GM21390 (cell line): ENCODE measurements around the gene TAOK1.
A peak's percentile ranks its signal among the peaks of the same experiment; 100 is the strongest.
"Not testable (repeated sequence)": the region's sequence is repeated elsewhere in the genome, so short reads cannot be mapped to it uniquely, and the experiment has no call there.

Experiments
- ATAC-seq: cut with Tn5 transposase; IDR thresholded peaks from one replicate; pipeline ENCODE4 v1.9.1; 2021; ENCODE audit not compliant: unreplicated experiment

Gene TAOK1

GRCh38 chr17:29389982-29390850 is at the start of gene TAOK1:
TSS of gene TAOK1 (plus strand) at chr17:29390363. CDS start at chr17:29451549, 61,186 bp downstream.
- peak; percentile 80 for ATAC-seq

DNA sequence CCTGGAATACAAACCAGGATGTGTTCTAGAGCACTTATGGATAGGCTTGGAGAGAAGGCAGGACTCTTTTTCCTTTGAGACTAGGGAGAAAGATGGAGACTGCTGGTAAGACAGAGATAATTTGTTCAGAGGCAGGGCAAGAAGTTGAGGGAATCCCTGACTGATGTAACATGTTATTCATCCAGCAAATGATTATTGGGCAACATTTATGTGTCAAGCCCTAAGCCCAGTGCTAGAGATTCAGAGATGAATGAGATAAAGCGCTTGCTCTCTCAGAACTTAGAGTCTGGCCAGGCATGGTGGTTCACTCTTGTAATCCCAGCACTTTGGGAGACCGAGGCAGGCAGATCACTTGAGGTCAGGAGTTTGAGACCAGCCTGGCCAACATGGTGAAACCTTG is 48.4 kb upstream of the TAOK1 start:
- no peak for ATAC-seq

DNA sequence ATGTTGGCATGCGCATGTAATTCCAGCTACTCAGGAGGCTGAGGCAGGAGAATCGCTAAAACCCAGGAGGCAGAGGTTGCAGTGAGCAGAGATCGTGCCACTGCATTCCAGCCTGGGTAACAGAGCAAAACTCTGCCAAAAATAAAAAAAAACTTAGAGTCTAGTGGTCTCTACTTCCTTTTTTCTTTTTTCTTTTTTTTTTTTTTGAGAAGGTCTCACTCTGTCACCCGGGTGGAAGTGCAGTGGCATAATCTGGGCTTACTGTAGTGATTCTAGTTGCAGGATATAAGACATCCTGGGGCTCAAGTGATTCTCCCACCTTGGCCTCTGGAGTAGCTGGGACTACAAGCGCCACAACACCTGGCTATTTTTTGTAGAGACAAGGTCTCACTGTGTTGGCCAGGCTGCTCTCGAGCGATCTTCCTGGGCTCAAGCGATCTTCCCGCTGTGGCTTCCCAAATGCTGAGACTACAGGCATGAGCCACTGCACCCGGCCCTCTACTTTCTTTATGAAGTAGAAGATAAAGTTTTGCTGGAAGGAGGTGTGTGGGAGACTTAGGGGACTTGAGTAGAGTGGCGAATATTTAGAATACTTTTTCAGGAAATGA is 47.9 kb upstream of the TAOK1 start:
- ATAC-seq, result no peak

DNA sequence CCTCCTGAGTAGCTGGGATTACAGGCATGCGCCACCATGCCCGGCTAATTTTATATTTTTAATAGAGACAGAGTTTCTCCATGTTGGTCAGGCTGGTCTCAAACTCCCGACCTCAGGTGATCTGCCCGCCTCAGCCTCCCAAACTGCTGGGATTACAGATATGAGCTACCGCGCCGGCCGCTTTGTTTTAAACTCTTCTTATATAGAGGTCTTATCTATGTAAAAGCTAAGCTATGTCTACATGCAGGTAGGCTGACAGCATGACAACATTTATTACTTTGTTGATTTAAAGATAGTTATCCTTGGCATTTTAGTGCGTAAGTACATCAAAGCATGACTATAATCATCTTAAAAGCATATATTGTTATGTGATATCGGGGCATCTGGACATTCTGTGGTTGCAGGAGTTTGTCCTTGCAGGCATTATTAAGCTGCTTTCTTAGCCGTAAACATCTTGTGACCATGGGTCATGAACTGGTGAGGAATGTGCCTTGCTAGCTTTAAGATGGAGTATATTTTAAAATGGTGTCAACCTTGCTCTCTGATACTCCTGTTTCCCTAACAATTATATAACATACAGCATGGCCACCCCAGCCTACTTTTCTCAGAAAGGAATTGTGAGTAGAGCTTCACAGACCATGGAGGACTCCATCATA is 45.8 kb upstream of the TAOK1 start:
- no peak for ATAC-seq

DNA sequence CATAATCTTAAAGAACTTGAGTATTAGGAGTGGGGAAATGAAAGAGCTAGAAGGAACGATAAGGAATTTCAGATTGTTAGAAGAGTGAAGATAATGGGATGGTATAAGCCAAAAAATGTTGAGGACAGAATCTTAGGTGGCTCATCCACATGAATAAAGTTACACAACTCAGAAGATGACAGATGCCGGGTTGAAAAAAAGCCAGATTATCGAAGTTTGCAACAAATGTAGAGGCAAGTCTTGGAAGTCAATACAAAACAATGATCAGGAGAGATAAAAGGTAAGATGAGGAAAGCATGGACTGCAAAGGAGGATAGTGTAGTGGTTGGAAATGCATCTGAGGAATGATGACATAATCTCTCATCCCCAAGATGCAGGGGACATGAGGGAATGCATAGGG is 45.1 kb upstream of the TAOK1 start:
- no peak for ATAC-seq

- ATAC-seq, result not testable (repeated sequence)
Observed at GRCh38 chr17:29345470-29345869, 44.7 kb upstream of the TAOK1 start.

- ATAC-seq, result no peak
Observed at GRCh38 chr17:29346462-29346861, 43.7 kb upstream of the TAOK1 start.

DNA sequence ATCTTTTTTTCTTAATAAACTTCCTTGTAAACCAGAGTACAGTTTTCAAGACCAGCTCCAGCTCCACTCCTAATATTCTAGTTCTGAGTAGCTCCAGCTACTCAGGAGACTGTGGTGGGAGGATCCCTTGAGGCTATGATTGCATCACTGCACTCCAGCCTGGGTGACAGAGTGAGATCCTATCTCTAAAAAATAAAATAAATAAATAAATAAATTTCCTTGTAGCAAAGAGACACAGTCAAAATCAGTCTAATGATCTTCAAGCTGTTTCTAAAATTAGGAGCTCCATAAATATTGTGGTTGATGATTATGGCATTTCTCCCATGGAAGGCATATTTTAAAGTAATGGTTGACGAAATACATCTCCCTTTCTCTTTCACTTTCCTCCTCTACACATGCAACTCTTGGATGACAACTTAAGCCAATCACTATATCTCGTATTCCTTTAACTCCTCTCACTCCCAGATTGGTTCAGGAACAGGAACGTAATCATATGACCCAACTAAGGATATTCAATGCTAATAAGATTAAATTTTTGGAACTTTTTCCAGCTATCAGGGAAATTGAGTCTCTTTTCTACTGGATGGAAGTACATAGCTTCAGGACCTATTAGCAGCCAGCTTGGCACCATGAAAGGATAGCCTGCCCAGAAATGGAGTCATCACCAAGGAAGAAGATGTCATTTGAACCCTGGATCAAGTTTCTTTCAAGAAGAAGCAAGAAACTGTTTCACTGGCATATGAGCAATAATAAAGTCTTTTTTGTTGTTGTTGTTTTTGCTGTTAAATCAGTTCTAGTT is 42.1 kb upstream of the TAOK1 start:
- ATAC-seq, result no peak

DNA sequence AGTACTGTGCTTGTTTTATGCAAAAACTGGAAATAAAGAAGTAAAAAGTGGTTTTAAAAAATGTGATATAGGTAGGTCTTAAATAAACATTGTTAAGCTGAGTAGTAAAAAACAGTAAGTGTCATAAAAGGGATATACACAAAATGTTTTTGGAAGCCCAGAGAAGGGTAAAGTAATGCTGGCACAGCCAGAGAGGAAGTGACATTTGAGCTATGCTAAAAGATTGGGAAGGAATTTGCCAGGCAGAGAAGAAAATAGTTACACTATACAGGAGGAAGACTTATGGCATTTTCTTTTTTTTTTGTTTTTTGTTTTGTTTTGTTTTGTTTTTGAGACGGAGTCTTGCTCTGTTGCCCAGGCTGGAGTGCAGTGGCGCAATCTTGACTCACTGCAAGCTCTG is 40.8 kb upstream of the TAOK1 start:
- no peak for ATAC-seq

- no peak for ATAC-seq
Observed at GRCh38 chr17:29352146-29352545, 38.0 kb upstream of the TAOK1 start.

GRCh38 chr17:29357232-29357631 is 32.9 kb upstream of the TAOK1 start:
- ATAC-seq, result no peak

GRCh38 chr17:29357821-29358232 is 32.3 kb upstream of the TAOK1 start:
- no peak for ATAC-seq

GRCh38 chr17:29358416-29358815 is 31.7 kb upstream of the TAOK1 start:
- ATAC-seq, result no peak

DNA sequence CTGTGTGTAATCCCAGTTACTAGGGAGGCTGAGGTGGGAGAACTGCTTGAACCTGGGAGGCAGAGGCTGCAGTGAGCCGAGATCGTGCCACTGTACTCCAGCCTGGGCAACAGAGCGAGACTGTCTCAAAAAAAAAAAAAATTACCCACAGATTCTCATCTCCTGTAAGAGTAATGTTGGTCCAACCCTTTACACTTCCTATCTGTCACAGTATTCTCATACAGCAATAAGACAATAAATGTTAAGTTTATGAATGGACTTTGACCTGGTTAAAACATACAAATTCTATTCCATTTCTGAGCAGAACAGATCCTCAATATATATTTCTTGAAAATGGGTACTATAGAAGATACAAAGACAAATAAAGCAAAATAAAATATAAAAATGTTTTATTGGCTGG is 30.4 kb upstream of the TAOK1 start:
- ATAC-seq, result no peak

GRCh38 chr17:29363716-29364115 is 26.4 kb upstream of the TAOK1 start:
- ATAC-seq, result no peak

DNA sequence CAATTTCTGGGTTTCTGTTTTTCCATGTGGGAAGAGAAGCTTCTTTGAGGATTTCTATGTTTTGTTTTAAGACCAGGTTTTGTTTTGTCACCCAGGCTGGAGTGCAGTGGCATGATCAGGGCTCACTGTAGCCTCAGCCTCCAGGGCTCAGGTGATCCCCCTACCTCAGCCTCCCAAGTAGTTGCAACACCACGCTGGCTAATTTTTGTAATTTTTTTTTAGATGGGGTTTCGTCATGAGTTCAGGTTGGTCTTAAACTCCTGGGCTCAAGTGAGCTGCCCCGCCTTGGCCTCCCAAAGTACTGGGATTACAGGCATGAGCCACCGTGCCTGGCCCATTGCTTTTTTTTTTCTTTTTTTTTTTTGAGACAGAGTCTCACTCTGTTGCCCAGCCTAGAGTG is 25.5 kb upstream of the TAOK1 start:
- no peak for ATAC-seq

DNA sequence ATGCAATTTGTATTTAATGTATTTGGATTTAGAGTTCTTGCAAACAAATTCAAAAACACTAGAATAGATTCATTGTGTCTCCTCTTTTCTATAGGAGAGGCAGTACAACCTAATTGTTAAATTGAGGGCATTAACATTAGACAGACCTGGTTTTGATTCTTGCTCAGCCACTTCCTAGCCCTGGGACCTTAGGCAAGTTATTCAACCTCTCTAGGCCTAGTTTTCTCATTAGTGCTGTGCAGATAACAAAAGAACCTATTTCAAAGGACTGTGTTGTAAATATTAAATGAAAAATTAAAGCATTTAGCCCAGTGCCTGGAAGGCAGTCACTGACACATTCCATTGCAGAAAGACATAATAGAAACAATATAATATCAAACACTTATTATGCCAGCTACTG is 22.0 kb upstream of the TAOK1 start:
- no peak for ATAC-seq

GRCh38 chr17:29368926-29369325 is 21.2 kb upstream of the TAOK1 start:
- ATAC-seq, result no peak

DNA sequence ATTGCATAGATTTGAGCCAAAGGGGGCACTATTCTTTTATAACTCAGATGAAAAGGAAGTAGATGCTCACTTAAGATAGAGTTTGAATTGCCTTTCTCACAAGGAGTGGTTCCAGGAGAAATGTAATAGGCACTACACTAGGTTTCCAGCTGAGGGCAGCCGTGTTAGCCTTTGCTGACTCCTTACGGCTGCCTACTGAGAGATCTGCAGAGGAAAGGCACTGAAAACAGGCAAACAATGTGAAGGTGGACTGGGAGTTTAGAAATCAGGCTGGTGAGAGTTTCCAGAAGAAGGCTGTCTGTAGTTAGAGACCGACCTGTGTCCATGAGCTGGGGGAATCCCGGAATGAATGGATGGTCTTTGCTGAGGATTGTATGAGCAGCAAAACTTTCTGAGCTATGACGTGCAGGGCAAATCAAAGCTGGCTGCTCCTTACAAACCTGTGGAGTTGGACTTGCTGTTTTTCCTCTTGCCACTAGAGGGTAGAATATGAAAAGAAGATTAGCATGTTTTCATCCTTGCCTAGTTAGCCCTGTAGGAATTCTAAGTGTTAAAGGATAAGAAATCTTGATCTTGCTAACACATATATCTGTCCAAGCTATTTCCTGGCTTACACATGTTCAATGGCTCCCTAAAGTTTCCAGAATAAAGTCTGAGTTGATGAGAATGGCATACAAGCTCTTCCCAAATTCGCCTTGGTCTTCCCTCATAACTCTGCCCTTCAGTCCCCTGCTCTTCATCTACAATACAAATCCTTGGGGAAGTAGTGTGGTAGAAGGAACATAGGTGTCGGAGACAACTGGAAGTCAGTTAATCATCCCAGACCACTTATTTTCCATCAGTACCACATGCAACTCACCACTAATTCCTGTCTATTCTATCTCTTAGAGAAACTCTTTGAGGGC is 20.1 kb upstream of the TAOK1 start:
- ATAC-seq, result no peak

DNA sequence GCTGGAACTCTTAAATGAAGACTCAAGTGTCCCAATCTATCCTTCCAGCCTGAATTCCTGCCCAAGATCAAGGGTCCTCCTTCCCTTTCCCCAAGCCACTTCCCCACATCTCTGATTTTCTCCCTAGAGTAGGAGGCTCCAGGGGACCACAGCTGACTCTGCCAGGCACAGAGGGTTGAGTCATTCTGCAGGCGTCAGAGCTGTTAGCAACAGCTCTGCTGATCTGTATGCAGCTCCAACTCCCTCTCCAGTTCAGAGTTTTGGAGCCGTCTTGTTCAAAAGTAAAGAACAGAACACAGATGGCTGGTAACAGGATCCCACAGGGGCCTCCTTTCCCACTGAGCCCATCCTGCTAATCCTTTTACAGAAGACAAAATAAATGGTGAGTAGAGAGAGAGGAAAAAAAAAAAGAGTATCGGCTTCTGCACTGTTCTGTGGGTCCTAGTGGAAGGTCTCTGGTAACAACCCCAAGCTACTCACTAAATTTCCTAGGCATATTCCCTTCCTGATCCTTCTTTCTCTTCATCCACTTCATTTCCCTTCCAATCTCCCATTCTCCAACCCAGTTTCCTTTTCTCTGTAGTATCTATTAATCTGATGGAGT is 13.4 kb upstream of the TAOK1 start:
- ATAC-seq, result no peak
